HG03064 (cell line): ENCODE results near the gene HNRNPM.

ENCODE experiments used
- ATAC-seq: cut with Tn5 transposase; IDR thresholded peaks from one replicate; pipeline ENCODE4 v1.9.1; 2021; ENCODE audit warnings: low read depth; ENCODE audit not compliant: unreplicated experiment

The HNRNPM gene

GRCh38 chr19:8484331-8484894 lies 39.6 kb downstream of the HNRNPM start:
- ATAC-seq: no peak

- ATAC-seq: no peak
These were observed 41.0 kb downstream of the HNRNPM start for GRCh38 chr19:8485561-8486371.

- ATAC-seq: no peak
These were observed 41.9 kb downstream of the HNRNPM start for GRCh38 chr19:8486661-8487136.

GRCh38 chr19:8487137-8487851 lies 42.5 kb downstream of the HNRNPM start:
- ATAC-seq: no peak

DNA sequence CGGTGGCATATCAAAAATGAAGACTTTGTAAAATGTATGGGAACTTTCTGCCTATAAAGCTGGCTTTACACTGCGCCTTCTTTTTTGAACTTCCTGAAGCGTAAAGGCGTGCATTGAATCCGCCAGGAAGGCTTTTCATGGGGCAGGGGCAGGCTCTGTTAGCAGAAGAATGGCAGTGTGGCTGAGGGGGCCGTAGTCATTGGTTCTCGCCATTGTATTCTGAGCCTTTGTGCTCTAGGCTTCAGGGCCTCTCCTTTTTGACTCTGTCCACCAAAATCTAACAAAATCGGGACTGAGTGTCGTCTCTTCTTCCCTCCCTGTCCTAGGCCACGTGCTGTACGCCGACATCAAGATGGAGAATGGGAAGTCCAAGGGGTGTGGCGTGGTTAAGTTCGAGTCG lies 43.6 kb downstream of the HNRNPM start:
- no peak for ATAC-seq

DNA sequence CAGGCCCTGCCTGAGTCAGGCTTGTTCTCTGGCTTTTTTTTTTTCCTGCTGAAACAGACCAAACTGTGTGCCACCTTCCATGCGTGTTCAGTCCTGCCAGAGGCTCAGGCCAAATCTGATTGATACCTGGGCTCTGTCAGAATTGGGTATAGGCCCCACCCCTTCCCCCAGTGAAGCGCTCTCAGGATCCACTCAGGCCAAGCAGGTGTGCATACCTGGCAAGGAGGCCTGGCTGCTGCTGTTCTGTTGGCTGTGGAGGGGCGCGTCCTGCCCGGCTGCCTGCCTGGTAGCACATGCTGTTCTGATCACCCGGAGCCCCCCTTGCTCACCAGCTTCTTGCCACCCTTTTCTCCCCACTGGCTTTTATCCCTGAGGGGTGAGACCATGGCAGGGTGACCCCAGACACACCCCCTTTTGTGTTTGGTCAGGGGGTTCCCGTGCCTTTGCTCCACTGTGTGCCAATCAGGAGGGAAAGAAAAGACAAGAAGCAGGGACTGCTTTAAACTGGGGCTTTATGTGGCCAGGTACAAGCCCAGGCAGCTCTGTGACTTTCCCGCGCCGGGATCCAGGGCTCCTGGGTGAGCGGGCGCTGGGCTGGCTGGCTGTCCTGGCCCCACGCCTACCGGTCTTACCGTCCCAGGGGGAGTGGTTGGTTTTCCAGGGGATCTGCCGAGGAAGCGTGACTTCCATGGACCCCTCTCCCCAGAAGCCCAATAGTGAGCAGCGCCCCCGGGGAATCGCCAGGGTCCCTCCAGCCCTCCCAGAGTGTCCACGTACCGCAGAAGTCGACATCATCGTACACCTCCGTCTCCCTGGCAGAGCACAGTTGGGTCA lies 45.0 kb downstream of the HNRNPM start:
- ATAC-seq: no peak

- ATAC-seq: no peak
These were observed 45.6 kb downstream of the HNRNPM start for GRCh38 chr19:8490395-8490760.

DNA sequence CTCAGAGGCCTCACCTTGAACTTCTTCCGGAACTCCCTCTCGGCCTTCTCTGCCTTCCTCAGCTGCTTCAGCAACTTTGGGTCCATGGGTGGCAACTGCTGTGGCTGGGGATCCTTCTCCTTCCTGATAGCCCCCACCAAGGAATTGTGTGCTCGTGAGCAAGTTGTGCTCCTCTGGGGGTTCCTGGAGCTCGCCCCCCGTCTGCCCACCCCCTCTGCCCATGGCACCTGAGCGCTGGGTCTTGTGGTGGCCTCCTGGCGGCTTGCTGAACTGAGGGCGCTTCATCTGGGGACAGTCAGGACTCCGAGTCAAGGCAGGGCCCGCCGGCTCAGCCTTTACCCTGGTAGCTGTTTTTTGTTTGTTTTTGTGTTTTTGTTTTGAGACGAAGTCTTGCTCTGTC lies 46.1 kb downstream of the HNRNPM start:
- no peak for ATAC-seq

DNA sequence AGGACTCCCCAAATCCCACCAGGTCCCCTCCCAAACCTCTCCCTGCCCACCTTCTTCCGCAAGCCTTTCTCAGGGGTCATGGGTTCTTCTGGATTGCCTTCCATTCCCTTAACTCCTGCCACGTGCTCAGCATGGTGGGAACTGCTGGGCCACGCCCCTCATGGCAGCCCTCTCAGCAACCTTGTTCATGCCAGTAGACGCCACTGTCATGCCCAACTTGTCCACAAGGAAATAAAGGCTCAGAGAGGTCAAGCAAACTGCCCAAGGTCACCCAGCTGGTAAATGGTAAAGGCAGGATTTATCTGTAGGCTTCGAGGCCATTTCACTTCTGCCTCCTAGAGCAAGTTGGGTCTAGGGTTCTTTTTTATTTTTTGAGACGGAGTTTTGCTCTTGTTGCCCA lies 46.8 kb downstream of the HNRNPM start:
- no peak for ATAC-seq

- no peak for ATAC-seq
These were observed 49.4 kb downstream of the HNRNPM start for GRCh38 chr19:8494158-8494557.

DNA sequence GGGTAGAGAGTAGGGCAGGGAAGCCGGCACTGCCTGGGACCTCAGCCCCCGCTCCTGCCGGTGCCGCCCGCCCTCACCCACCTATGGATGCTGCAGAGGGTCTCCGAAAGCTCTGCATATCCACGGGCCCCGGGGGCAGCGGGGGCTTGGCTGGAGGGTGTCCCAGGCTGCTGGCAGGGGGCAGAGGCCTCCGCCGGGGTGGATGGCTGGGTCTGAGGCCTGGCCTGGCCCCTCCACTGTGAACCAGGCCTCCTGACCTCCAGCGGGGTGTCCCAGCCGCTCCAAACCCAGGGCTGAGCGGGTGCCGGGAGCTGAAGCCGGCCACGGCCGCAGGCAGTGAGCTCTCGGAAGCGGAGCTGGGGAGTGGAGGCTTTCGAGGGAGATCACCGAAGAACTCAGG lies 53.5 kb downstream of the HNRNPM start:
- no peak for ATAC-seq

GRCh38 chr19:8499048-8499833 lies 54.5 kb downstream of the HNRNPM start:
- ATAC-seq: no peak

DNA sequence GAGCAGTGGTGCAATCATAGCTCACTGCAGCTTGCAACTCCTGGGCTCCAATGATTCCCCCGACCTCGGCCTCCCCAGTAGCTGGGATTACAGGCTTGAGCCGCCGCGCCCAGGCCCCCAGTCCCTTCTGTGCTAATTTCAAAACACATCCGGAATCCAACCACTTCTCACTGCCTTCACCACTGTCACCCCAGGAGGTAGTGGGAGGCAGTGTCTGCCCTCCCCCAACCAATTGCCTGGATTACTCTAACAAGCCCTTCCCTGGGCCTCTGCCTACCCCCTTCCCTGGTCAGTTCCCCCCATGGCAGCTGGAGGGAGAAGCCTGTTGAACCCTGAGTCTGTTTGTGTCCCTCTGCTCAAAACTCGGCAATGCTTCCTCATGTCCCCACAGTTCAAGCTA lies 55.4 kb downstream of the HNRNPM start:
- no peak for ATAC-seq

DNA sequence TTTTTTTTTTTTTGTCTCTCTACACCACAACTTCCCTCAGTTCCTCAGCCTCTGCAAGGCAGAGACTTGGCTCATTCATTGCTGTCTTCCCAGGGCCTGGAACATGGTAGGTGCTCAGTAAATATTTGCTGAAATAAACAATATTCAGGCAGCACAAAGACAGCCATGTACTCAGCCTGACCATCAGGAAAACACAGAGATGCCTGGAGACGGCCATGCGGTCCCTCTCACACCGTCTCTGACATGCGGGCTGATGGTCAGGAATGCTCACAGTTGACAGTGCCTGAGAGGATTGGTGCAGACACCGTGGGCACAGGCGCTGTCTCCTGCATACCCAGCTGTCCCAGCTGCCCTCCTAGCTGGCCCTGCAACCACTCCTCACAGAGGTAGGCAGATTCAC lies 56.7 kb downstream of the HNRNPM start:
- no peak for ATAC-seq

- ATAC-seq: no peak
These were observed 57.2 kb downstream of the HNRNPM start for GRCh38 chr19:8501981-8502380.

DNA sequence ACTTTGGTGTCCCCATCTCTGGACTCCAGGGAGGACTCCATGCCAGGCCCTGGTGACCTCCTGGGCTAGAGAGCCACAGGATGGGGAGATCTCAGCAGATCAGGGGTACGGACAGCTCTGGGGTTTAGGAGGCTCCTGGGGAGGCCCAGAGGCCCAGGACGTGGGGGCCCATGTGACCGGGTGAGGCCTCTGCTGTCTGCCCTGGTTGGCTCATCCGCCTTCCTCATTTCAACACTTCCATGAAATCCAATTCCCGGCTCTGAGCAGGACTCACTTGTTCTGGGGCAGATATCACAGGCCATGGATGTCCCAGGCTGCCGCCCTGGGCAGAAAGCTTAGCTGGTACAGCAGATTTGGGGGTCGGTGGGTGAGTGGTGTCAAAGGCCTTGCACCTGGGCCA lies 58.7 kb downstream of the HNRNPM start:
- ATAC-seq: no peak

DNA sequence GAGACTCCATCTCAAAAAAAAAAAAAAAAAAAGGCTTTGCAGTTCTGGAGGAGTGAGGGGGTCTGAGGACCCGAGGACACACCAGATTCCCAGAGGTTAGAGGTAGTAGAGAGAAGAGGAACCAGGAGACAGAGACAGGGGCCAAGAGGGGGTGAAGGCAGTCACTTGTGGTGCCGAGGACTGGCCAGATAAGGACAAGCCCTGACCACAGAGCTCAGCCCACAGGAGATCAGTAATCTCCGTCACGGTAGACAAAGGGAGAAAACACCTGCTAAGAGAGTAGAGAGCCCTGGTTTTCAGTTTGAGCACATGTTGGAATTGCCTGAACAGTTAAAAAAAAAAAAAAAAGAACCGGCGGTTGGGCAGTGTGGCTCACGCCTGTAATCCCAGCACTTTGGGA lies 59.4 kb downstream of the HNRNPM start:
- ATAC-seq: no peak

GRCh38 chr19:8504919-8505318 lies 60.1 kb downstream of the HNRNPM start:
- no peak for ATAC-seq

- ATAC-seq: no peak
These were observed 61.1 kb downstream of the HNRNPM start for GRCh38 chr19:8505680-8506401.
